GM19240 (cell line): Measurements from ENCODE around the gene PSD4.

ENCODE experiments used
- DNase-seq: peaks from one replicate; pipeline ENCODE4 v3.0.0; 2011; ENCODE audit warnings: low spot score; ENCODE audit not compliant: insufficient read length

Gene PSD4

DNA sequence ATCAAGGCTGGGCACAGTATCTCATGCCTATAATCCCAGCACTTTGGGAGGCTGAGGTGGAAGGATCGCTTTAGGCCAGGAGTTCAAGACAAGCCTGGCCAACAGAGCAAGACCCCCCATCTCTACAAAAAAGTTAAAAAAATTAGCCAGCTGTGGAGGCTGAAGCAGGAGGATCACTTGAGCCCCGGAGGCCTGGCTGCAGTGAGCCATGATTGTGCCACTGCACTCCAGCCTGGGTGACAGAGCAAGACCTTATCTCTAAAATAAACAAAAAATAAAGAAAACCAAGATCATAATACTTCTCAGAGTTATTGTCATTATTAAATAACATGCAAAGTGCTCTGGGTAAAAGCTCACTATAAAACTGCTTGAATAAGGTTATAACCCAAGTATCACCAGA lies 31.5 kb upstream of the PSD4 start:
- no peak for DNase-seq

DNA sequence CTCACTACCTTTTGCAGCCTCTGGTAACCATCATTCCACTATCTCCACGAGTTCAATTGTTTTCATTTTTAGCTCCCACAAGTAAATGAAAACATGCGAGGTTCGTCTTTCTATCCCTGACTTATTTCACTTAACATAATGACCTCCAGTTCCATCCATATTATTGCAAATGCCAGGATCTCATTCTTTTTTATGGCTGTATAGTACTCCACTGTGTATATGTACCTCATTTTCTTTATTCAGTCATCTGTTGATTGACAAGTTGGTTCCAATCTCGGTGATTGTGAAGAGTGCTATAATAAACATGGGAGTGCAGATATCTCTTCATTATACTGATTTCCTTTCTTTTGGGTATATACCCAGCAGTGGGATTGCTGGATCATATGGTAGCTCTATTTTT lies 29.5 kb upstream of the PSD4 start:
- DNase-seq = no peak

- DNase-seq = no peak
Measured at GRCh38 chr2:113148606-113149552, 24.9 kb upstream of the PSD4 start.

DNA sequence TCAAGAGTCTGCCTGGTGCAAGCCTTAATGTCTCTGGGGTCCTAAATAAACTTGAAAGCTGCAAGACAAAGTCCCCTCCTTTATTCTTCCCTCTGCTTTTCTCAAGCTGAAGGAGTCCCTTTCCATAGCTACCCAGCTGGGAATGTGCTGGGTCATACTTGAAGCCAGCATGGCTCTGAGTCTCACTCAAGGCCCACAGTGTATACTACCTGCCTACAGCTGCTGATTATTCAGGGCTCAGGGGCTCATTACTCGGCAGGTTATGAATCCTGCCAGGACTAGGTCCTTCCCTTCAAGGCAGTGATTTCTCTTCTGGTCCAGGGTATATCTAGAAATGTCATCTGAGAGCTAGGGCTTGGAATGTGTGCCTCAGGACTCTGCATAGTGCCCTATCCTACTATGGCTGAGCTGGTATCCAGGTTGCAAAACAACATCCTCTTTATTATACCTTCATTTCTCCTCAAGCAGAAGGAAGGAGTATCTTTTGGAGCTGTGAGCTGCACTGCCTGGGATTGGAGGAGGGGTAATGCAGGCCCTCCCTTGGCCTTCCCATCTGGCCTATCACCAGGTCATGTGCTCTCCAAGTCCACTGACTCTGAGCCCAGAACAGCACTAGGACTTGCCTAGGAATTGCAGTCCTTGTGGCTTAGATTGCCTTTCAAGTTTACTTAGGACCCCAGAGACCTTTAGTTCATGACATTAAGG lies 24.1 kb upstream of the PSD4 start:
- DNase-seq = no peak

DNA sequence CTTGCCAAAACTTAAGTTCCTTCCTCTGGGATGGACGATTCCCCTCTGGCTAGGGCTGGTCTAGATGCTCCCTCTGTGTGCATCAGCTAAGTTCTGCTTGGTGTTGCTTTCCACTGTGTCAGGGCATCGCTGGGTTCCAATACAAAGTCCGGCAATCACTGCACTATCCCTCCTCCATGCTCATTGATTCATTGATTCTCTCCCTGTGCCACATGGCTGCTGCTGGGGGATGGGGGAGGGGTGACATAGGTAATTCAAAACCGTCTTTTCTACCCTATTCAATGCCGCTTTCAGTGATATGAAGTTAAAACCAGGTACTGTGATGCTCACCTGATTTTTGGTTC lies 23.5 kb upstream of the PSD4 start:
- DNase-seq = no peak

DNA sequence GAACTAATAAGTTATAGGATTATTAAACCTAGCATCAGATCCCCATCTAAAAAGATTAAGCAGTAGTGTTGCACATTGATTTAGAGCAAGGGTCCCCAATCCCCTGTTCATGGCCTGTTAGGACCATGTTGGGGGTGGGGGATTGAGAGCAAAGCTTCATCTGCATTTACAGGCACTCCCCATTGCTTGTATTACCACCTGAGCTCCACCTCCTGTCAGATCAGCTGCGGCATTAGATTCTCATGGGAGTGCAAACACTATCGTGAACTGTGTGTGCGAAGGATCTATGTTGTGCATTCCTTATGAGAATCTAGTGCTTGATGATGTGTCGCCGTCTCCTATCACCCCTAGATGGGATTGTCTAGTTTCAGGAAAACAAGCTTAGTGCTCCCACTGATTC lies 18.4 kb upstream of the PSD4 start:
- no peak for DNase-seq

DNA sequence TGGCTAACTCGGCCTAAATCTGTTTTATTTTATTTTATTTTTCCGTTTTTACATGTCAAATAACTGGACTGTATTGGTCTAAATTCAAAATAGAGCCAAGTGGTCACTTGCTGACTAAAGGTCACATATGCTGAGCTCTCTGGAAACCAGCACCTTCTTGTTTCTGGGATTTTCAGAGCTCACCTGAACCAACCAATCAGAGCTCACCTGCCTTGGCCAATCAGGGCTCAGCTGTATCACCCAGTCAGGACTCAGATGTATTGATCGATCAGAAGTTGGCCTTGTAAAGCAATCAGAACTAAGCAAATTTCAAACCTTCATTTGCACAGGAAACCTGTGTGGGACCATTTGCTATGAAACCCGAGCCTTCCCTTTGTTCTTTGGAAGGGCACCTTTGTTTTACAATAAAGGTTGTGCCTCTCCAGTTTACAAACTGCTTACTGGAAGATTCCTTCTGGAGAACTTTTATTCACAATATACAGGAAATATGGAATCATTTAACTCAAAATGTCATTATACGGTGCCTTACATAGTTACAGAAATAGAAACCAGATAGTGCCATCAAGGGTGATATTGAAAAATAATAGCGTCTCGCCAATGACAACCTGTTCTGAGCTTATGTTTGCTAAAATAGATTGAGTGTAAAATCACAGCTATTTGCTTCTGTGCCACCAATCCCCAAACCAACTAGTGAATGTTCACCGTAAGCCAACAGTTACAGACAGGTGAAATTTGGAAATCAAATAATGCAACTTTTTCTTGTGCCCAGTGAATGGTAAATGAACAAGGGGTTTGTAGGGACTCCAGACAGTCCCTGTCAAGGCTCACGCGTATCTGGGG lies 17.3 kb upstream of the PSD4 start:
- no peak for DNase-seq

GRCh38 chr2:113157118-113157896 lies 16.5 kb upstream of the PSD4 start:
- no peak for DNase-seq

- DNase-seq = no peak
Measured at GRCh38 chr2:113157897-113158753, 15.6 kb upstream of the PSD4 start.

DNA sequence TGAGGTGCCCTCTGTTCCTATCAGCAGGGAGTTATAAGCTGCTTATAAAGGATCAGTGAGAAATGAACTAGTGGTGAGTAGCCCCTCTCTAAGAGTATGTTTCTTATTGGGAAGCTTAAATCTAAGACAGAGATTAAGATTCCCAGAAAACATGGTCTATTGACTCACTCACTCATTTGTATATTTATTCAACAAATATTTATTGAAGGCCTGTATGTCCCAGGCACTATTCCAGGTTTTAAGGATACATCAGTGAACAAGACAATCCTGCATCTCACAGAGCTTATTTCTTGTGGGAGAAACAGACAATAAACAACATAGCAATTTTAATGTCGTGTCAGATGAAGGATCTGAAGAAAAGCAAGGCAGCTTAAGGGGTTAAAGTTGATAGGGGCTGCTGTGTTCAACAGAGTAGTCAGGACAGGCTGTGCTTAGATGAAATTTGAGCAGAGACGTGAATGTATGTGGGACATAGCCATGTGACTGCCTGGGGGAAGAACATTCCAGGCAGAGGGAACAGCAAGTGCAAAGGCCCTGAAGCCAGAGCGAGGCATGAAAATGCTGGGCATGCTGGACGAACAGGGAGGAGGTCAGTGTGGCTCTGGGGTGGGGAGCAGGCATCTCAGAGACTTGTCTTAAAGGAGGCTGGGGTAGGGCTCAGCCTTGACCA lies 14.8 kb upstream of the PSD4 start:
- DNase-seq = no peak

DNA sequence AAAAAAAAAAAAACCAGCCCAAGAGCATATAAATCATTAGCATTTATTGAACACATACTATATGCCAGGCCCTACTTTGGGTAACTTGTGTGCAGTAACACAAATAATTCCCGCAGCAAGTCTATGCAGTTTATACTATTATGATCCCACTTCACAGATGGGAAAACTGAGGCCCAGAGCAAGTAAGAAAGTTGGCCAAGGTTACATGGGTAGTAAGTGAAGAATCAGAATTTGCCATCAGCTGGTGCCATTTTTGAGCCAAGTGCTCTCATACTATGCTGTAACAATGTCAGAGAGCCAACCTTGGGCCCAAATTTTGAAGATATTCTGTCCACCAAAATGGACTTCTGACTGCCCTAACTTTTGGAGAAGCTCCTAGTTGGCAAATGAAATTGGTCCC lies 13.5 kb upstream of the PSD4 start:
- DNase-seq = no peak

- no peak for DNase-seq
Measured at GRCh38 chr2:113160962-113161361, 12.8 kb upstream of the PSD4 start.

DNA sequence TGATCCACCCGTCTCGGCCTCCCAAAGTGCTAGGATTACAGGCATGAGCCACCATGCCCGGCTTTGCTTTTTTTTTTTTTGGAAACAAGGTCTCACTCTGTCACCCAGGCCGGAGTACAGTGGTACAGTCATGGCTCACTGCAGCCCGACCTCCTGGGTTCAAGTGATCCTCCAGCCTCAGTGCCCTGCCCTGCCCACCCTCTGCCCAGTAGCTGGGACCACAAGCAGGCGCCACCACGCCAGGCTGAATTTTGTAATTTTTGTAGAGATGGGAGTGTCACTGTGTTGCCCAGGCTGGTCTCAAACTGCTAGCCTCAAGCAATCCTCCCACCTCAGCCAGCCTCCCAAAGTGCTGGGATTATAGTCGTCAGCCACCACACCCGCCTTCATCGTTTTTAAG lies 11.6 kb upstream of the PSD4 start:
- no peak for DNase-seq

- no peak for DNase-seq
Measured at GRCh38 chr2:113162869-113163268, 10.9 kb upstream of the PSD4 start.

DNA sequence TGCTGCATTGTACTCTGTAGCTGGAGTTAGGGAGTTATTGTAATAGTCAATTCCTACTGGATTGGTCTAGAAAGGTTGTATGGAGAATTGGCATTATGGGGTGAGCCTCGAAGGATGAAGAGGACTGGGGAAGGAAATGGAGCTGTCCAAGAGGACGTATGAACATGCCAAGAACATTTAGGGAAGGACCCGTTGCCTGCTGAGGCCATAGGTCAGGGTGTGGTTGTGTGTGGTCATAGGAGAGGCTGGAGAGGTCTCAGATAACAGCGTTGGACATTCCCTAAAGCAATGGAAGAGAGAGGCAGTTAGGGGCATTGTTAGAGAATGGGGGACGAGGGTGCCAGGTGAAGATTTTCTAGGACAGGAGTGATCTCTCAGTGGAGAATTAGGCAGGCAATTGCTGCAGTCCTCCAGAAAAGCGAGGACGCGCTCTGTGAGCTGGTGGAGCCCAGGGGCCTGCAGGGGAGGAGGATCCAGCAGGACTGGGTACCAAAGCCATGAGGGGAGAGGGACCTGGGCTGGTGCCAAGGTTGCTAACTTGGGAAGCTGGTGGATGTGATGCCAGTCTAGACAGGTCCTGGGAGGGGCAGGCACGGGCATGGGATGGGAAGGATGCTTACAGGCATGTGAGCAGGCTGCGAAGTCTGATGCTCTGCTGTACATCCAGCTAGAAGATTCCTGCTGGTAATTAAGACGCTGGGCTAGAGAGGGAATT lies 9.4 kb upstream of the PSD4 start:
- no peak for DNase-seq

- no peak for DNase-seq
Measured at GRCh38 chr2:113164930-113165585, 8.7 kb upstream of the PSD4 start.

DNA sequence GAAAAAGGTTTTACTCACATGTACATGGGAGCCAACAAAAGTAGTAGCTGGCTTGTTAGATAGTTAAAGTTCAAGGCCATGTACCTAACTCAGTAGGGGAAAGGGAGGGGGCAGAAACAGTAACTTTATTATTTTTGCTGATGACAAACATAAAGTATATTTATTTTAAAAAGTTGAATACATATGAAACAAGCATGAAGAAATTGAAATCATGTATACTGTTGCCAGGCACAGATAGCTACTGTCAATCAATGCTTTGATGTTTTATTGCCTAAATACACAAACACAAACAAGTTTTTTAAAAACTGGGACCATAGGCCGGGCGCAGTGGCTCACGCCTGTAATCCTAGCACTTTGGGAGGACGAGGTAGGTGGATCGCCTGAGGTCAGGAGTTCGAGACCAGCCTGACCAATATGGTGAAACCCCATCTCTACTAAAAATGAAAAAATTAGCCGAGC lies 7.6 kb upstream of the PSD4 start:
- DNase-seq = no peak
